AG09309 (cell line): ENCODE results near the gene MANF.

Experiments
- DNase-seq: peaks from one replicate; pipeline ENCODE4 v3.0.0-alpha.2; 2010; ENCODE audit warnings: low read depth
- H3K4me3 ChIP-seq: 2 replicates; pipeline ENCODE4 v1.5.1; 2011; ENCODE audit warnings: mild to moderate bottlenecking, low read depth, low read length, moderate library complexity; ENCODE audit not compliant: control insufficient read depth
- CTCF ChIP-seq: IDR thresholded peaks from 2 replicates; pipeline ENCODE4 v1.5.1; 2011; ENCODE audit warnings: mild to moderate bottlenecking, low read depth, low read length, inconsistent platforms; ENCODE audit not compliant: insufficient read depth, control insufficient read depth; ENCODE audit errors: missing control alignments

The MANF gene

GRCh38 chr3:51371943-51372557 is 13.0 kb upstream of the MANF start:
- peak; percentile 77 for TF ChIP-seq CTCF
- no peak overlapping the region for H3K4me3 ChIP-seq
- DNase-seq, result peak; percentile 49

GRCh38 chr3:51373658-51374421 is 11.3 kb upstream of the MANF start:
- DNase-seq, result no peak
- TF ChIP-seq CTCF, result no peak
- H3K4me3 ChIP-seq, result no peak overlapping the region

DNA sequence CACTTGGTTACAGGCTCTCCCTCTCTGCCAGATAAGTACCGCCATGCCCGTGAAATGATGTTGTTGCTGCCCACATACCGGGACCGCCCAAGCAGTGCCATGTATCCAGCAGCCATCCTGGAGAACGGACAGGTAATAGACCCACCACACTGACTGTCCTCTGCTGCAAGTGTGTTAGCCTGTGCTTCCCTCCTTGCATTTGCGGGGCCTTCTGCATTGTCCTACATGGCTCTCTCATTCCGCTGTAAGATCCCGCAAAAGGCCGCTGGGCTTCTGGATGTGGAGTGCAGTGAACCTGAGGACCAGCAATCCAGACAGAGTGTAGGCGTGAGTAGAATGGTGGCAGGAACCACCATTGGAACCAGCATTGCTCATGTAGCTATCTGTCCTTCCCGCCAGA is 10.6 kb upstream of the MANF start:
- no peak for DNase-seq
- no peak overlapping the region for H3K4me3 ChIP-seq
- TF ChIP-seq CTCF, result no peak

DNA sequence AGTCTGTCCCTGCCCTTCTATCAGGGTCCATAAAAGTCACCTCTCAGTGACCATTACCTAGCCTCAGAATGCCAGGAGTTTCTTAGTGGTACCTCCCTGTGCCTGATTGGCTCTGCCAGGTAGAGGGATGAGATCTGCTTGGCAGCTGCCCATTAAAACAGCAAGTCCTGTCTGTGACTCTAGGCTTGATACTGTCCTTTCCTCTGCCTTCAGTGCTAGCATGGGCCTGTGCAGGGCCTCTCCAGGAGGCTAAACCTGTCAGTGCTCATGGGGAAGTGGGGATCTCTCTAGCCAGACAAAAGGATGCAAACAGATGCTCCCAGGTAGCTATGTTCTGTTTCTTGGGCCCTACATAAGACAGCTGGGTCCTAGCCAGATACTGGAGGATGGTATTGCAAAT is 10.0 kb upstream of the MANF start:
- DNase-seq, result no peak
- no peak for TF ChIP-seq CTCF
- H3K4me3 ChIP-seq, result no peak overlapping the region

GRCh38 chr3:51375571-51375970 is 9.5 kb upstream of the MANF start:
- H3K4me3 ChIP-seq, result no peak overlapping the region
- DNase-seq, result no peak
- TF ChIP-seq CTCF, result no peak

DNA sequence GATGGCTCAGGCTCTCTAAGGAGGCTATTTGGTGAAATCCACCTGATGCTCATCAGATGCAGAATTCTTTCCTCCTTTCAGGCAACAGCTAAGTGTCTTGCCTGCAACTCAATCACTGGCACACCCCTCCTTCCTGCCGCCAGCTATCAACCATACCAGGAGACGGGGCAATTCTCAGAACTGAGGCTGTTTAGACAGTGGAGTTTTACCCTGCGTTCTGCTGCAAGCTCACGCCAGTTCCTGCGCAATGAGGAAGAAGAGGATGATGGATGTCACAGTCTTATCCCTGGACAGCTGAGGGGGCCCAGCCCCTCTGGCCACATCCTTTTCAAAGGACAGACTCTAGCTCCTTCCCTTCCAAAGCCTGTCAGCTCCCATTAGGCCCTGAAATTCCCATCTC is 7.0 kb upstream of the MANF start:
- no peak for TF ChIP-seq CTCF

More for the DNA sequence above, 7.0 kb upstream of the MANF start:
- no peak overlapping the region for H3K4me3 ChIP-seq
- no peak for DNase-seq
